Head of caudate nucleus (tissue), 42 donors: ENCODE data around the gene NISCH.
"Not testable (repeated sequence)": the region's sequence is repeated elsewhere in the genome, so short reads cannot be mapped to it uniquely, and the experiment has no call there.

Experiments used
- DNase-seq, 42 donors: peaks; one replicate each; pipeline versions ENCODE4 v3.0.0 to v3.0.0-alpha.2; 2020 to 2021; ENCODE audit warnings: mixed read lengths in 7 of 42
- intact Hi-C: fragments of 100-400 bp; cut with DNase I; formaldehyde crosslinking; loops from one replicate; pipeline ENCODE4 v1.15.0; 2022

The NISCH gene

DNA sequence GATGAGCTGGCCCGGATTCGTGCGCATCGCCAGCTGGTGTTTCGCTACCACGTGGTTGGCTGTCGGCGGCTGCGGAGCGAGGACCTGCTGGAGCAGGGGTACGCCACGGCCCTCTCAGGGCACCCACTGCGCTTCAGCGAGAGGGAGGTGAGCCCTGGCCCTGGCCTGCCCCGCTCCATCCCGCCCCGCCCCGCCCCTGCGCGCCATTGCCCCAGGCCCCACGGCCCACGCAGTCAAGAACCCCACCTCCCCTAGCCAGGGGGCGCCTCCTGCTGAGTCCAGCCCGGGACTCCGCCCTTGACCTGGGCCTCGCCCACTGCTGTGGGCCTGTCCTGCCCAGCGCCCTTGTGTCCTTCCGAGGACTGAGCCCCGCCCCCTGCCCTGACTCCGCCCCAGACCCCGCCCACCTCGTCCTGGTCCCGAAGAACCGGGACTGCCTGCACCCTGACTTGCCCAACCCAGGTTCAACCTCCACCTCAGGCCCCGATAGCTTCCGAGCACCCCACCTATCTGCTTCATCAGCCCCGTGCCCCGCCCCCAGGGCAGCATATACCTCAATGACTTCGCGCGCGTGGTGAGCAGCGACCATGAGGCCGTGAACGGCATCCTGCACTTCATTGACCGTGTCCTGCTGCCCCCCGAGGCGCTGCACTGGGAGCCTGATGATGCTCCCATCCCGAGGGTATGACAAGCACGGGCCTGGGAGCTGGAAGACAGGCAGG lies 63.5 kb downstream of the NISCH start:
- DNase-seq = no peak
- intact Hi-C loops = no loop called here

DNA sequence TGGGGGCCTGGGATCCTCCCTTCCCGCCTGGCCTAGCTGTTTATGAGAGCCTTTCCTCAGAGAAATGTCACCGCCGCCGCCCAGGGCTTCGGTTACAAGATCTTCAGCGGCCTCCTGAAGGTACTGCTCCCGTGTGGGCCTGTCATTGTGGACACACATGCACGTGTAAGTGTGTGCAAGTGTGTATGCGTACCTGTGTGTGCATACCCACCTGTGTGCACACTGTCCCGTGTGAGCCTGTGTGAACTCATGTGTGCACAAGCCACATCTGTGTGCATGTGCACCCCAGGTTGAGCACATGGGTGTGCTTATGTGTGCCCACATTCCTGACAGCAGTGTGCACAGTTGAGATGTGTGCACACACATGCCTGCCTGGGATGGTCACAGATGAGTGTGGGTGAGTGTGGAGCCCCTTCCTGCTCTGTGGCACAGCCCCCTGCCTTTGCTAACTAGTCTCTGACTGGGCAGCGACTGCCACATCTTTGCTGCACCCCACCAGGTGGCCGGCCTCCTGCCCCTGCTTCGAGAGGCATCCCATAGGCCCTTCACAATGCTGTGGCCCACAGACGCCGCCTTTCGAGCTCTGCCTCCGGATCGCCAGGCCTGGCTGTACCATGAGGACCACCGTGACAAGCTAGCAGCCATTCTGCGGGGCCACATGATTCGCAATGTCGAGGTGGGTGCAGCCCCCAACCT lies 64.2 kb downstream of the NISCH start:
- intact Hi-C loops = no loop called here

DNA sequence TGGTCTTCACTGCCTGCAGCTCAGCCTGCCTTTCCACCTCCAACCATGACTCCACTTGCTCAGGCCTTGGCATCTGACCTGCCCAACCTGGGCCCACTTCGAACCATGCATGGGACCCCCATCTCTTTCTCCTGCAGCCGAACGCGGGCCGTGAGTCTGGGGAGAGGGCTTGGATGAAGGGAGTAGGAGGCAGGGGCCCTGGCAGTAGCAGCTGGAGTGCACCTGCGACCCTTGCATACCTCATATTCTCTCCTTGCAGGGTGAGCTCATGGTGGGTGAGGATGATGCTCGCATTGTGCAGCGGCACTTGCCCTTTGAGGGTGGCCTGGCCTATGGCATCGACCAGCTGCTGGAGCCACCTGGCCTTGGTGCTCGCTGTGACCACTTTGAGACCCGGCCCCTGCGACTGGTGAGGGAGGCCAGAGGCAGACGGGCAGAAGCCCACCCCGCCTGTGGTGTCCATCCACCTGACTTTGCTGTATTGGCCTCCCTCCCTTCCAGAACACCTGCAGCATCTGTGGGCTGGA lies 64.8 kb downstream of the NISCH start:
- no peak for DNase-seq
- intact Hi-C loops = no loop called here

More for the DNA sequence above, 64.2 kb downstream of the NISCH start:
- no peak for DNase-seq

DNA sequence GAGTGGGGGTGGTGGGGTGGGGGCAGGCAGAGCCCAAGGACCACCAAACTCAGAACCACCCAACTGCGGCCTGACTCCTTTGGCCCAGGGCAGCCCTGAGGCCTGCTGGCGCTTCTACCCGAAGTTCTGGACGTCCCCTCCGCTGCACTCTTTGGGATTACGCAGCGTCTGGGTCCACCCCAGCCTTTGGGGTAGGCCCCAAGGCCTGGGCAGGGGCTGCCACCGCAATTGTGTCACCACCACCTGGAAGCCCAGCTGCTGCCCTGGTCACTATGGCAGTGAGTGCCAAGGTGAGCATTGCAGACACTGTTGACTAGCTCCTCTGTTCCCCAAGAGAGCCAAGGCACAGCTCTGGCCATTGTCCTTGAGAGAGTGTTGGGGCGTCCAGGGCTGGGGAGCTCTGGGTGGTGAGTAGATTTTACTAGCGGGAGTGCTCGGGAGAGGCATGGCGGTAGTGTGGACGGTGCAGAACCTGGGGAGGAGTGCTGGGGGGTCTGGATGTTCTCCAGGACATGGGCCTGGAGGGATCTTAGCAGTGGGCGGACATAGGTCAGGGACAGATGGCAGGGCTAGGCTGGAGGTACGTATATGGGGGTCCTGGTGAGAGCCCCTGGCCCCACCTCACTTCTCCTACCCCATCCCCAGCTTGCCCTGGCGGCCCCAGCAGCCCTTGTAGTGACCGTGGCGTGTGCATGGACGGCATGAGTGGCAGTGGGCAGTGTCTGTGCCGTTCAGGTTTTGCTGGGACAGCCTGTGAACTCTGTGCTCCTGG lies 65.5 kb downstream of the NISCH start:
- DNase-seq = no peak
- intact Hi-C loops = no loop called here

DNA sequence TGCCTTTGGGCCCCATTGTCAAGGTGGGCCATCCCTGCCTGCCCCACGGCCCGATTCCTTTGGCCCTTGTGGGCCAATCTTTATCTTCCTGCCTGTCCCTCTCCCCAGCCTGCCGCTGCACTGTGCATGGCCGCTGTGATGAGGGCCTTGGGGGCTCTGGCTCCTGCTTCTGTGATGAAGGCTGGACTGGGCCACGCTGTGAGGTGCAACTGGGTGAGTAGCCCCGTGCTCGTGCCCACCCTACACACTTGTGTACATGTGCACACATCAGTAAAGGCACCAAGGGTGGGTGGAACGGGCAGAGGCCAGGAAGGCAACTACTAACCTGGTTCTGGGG lies 66.1 kb downstream of the NISCH start:
- intact Hi-C loops = no loop called here
- DNase-seq = no peak

DNA sequence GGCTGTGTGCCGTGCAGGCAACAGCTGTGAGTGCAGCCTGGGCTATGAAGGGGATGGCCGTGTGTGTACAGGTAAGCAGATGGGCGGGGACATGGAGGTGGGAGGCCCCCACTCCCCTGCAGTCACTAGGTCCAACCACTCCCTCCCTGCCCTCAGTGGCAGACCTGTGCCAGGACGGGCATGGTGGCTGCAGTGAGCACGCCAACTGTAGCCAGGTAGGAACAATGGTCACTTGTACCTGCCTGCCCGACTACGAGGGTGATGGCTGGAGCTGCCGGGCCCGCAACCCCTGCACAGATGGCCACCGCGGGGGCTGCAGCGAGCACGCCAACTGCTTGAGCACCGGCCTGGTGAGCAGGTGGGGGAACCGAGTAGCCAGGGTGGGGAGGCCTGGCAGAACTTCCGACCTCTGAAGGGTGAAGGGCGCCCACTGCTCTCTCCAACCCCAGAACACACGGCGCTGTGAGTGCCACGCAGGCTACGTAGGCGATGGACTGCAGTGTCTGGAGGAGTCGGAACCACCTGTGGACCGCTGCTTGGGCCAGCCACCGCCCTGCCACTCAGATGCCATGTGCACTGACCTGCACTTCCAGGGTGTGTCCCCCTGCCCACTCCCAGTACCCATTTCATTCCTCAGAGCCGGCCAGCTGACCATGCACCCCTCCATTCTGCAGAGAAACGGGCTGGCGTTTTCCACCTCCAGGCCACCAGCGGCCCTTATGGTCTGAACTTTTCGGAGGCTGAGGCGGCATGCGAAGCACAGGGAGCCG lies 66.7 kb downstream of the NISCH start:
- intact Hi-C loops = no loop called here
- no peak for DNase-seq

DNA sequence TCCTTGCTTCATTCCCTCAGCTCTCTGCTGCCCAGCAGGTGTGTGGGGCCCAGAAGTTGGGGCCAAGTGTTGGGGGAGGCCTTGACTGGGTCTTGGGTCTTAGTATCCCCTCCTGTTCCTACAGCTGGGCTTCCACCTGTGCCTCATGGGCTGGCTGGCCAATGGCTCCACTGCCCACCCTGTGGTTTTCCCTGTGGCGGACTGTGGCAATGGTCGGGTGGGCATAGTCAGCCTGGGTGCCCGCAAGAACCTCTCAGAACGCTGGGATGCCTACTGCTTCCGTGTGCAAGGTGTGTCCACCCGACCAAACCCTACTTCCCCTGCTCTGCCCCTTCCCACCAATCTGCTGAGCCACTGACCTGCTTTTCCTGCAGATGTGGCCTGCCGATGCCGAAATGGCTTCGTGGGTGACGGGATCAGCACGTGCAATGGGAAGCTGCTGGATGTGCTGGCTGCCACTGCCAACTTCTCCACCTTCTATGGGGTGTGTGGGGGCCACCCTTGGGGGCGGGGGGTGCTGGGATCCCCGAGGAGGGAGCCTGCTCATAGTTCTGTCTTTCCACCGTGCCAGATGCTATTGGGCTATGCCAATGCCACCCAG lies 67.3 kb downstream of the NISCH start:
- intact Hi-C loops = no loop called here
- DNase-seq = no peak

DNA sequence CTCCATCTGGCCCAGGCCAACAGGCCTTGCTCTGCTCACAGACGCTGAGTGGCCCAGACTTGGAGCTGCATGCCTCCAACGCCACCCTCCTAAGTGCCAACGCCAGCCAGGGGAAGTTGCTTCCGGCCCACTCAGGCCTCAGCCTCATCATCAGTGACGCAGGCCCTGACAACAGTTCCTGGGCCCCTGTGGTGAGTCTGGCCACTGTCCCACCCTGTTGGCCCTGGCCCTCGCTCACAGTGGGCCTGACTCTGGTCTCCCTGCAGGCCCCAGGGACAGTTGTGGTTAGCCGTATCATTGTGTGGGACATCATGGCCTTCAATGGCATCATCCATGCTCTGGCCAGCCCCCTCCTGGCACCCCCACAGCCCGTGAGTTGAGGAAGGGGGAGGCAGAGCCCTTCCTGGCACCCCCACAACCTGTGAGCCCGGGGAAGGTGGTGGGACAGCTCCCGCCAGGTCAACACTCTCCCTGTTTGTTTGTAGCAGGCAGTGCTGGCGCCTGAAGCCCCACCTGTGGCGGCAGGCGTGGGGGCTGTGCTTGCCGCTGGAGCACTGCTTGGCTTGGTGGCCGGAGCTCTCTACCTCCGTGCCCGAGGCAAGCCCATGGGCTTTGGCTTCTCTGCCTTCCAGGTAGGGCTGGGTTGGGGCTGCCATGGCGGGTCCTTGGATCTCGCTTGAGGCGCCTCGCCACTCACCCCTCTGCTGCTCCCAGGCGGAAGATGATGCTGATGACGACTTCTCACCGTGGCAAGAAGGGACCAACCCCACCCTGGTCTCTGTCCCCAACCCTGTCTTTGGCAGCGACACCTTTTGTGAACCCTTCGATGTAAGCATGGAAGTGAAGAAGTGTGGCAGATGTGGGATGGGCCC lies 68.2 kb downstream of the NISCH start:
- DNase-seq = no peak
- intact Hi-C loops = no loop called here

DNA sequence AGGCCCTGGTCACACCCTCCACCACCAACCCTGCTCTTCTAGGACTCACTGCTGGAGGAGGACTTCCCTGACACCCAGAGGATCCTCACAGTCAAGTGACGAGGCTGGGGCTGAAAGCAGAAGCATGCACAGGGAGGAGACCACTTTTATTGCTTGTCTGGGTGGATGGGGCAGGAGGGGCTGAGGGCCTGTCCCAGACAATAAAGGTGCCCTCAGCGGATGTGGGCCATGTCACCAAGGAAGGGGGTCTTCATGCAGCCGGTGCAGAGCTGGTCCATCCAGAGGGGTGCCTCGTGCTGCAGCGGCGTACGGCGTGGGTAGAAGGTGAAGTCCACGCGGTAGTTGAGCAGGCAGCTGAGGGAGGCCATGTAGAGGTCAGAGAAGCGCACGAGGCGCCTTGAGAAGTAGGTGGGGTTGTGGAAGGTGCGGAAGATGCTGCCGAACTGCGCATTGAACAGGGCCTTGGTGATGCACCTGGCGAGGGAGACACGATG lies 68.9 kb downstream of the NISCH start:
- intact Hi-C loops = no loop called here
- DNase-seq = no peak

DNA sequence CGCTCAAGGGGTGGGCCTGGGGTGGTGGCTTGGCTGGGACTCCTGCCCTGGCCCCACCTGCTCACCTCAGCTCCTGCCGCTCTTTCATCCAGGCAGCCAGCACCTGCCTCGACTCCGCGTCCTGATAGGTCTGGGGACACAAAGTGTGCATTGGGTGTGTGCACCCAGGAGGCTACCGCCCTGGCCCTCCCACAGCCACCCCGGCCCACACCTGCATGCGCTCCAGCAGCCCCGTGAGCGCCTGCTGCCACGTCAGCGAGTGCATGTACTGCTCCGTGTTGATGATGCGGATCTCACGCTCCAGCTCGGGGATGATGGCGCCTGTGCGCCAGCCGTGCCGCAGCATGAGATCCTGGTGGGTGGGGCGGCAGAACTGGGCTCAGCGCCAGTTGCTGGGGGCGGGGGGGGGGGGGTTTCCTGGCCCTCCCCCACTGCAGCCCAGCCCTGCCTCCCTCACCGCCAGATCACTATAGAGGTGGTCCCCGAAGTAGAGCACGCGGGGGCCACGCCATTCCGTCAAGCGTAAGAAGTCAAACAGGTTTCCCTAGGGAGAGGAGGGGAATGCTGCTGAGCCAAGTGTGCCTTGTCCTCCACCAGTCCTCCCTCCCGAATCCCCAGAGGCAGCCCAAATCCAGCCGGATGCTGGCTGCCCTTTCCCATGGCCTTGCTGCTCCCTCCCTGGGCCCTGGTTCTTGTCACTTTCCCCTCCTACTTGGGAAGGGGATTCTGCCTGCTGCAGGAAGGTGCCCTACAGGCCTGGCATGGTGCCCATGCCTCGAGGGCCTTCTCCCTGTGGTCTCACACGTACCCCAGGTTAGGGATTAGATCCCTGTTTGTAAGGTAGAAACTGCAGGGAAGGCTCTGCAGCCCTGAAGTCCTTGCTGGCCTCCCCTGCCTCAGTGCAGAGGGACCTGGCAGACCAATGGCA lies 69.6 kb downstream of the NISCH start:
- DNase-seq = peak in 4 of 42 donors; percentile 29 to 42 (median 30)
- intact Hi-C loops = no loop called here

DNA sequence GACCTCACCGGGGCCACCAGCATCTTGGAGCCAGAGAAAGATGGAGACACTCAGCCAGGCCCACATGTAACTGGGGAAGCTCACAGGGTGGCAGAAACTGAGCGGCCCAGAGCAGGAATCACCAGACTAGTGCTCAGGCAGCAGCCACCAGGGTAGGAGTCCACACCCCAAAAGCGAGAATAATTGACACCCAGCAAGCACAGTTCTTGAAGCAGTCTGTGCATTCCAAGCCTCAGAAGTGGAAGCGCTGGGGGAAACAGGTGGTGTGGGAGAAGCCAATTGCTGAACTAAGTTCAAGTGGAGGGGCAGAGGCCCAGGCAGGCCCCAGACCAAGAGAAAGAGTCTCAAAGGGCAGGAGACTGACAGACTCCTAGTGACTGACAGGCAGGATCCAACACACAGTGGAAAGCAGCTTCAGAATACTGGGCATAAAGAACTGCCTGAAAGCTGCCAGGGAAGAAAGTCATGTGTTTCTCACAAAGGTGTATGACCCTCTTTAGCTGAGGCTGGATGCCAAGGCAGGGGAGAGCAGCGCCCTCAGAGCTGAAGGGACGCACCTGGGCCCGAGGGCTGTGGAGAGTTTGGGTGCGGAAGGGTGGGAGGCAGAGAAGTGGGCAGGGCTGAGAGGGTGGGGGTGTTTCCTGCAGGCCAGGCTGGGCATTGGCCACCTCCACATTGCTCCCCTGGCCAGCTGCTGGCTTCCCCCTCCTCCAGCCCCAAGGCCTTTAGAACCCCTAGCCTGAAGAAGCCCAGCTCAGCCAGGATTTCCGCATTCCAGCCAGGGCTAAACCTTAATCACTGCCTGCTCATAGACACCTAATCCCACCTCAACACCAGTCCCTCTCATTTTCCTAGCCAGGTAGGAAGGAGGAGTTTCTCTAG lies 70.5 kb downstream of the NISCH start:
- intact Hi-C loops = no loop called here
- DNase-seq = no peak

DNA sequence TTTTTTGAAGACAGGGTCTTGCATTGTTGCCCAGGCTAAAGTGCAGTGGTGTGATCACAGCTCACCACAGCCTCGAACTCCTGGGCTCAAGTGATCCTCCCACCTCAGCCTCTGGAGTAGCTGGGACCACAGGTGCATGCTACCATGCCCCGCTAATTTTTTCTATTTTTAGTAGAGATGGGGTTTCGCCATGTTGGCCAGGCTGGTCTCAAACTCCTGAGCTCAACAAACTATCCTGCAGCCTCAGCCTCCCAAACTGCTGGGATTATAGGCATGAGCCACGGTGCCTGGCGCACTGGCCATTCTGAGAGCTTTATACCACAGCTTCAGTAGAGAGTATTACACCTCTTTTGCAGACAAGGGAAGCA lies 71.3 kb downstream of the NISCH start:
- intact Hi-C loops, DNase-seq: not testable (repeated sequence)

DNA sequence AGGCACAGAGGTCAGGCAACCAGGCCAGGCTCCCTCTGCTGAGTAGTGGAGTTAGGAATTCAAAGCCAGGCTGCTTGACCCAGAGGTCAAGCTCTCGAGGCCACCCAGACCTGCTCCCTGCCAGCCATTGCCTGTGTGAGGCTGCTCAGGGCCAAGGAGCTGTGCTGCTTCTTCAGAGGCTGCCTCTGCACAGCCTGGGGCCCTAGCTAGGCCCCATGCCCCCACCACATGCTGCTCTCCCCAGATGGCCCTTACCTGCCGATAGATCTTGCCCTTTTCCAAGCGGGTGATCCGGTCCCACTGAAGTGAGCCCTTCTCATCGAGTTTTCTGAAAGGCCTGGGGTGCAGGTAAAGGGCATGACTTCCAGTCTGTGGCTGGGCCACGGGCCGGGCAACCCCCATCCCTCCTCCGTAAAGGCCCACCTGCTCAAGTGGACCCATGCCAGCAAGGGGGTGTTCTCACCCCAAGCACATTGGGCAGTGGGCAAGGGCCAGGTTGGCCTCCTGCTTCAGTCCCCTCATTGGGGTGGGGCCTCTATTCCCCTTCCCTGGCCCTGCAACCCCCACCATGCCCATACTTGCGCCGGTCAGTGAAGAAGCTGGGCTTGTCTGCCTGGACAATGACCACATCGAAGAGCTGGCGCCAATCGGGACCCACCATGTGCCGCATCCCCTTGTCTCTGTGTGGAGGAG lies 71.8 kb downstream of the NISCH start:
- DNase-seq = peak in 3 of 42 donors; percentile 2 to 27 (median 3)

DNA sequence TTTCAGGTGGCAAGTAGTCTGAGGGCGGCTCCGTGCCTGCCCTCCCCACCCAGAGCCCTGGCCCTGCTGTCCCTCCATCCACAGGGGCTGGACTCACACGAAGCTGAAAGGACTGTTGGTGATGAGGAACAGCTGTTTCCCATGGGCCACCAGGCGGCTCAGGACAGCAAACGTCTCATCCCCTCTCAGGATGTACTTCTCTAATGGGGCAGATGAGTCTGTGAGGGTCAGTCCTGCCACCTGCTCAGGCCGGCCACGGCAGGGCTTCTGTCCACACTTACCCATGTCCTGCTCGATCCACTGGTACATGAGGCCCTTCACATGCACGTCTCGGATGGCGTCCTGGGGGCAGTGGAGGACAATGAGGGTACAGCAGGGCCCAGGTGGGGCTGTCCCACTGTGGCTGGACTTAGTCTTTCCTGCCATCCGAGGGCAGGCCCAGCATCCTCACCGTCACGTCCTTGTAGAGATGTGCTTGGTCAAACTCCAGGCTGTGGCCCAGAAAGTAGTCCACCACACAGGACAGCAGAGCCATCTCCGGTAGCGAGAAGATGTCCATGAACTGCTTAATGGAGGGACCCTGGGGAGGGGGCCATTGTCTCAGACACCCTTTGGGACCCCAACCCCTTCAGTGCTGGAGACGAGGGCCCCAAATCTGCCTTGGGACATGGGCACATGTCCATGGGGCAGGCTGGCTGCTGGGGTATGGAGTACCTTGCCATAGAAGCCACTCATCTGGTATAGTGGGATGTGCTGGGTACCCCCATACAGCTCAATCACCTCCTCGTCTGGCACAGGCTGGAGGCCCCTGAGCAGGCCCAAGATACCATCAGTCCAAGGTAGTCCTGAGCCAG lies 72.6 kb downstream of the NISCH start:
- peak in 2 of 42 donors; percentile 2 to 15 for DNase-seq

More for the DNA sequence above, 71.8 kb downstream of the NISCH start:
- intact Hi-C loops = no loop called here

More for the DNA sequence above, 72.6 kb downstream of the NISCH start:
- intact Hi-C loops = no loop called here
